ENCODE results near the gene B9D2.
A peak's percentile ranks its signal among the peaks of the same experiment; 100 is the strongest.
"Not testable (repeated sequence)": the region's sequence is repeated elsewhere in the genome, so short reads cannot be mapped to it uniquely, and the experiment has no call there.

The B9D2 gene

GRCh38 chr19:41355802-41356201, 8.1 kb downstream of the B9D2 start:
- no peak for DNase-seq

DNA sequence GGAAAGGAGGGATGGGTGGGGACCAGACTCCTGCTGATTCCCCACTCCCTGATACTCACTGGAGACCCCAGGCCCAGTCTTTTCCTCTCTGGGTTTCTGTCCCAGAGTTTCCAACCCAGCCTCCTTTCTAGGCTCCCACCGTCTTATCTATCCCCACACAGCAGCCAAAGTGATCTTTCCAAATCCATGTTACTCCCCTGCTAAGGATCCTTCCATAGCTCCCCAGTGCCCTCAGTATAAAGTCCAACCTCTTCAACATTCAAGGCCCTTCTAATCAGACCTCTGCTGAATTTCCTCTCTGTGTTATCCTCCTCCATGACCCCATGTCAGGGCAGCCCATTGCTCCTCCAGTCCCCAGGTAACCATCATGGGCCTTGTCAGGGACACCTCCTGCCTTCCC, 8.9 kb downstream of the B9D2 start:
- DNase-seq: no peak

GRCh38 chr19:41354343-41354953, 9.5 kb downstream of the B9D2 start:
- no peak for DNase-seq

DNA sequence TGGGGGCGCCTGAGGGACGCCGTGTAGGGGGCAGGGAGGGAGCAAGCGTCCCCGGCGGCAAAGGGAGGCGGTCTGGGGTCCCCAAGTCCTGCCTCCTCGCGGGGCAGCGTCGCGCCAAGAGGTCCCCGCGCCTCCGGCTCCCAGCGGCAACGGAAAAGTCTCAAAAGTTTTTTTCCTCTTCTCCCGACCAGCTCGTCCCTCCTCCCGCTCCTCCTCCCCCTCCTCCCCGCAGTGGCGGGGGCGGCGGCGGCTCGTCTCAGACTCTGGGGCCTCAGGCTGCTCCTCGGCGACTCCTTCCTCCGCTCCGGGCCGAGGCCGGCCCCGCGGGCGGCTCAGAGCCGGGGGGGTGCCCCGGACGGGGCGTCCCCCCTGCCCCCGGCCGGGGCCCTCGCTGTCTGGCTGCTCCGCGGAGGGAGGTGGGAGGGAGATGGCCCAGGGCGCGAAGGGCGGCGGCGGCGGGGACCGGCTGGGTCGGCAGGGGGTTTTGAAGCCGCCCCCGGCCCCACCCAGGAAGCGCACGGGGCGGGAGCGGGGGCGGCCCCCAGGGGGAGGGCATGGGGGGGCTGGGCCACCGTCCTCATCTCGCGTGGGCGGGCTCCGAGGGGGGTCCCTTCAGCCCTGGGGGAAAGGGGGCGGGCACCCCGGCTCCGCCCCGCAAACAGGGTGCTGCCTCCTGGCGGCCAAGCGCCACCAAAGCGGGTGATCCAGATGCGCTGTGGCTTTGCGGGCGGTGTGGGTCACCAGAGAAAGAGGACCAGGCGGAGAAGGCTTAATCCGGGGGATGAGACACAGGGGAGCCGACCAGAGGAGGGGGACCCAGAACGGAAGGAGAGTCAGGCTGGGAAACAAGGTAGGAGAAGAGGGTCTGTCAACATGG, 10.2 kb downstream of the B9D2 start, which contains the start of gene TGFB1:
TSS of gene TGFB1 (minus strand) at position 457 of the 877 bp plus-strand sequence. CDS start 878 bp downstream, outside the sequence.
- DNase-seq: peak in 46 of 56 donors; percentile 9 to 79 (median 40)

- DNase-seq: peak in 16 of 56 donors; percentile 3 to 55 (median 16)
Observed at GRCh38 chr19:41352609-41353465, 11.1 kb downstream of the B9D2 start.

- DNase-seq: no peak
Observed at GRCh38 chr19:41352279-41352608, 11.7 kb downstream of the B9D2 start.

- DNase-seq: peak in 29 of 56 donors; percentile 11 to 66 (median 31)
Observed at GRCh38 chr19:41351339-41352245, 12.4 kb downstream of the B9D2 start.

DNA sequence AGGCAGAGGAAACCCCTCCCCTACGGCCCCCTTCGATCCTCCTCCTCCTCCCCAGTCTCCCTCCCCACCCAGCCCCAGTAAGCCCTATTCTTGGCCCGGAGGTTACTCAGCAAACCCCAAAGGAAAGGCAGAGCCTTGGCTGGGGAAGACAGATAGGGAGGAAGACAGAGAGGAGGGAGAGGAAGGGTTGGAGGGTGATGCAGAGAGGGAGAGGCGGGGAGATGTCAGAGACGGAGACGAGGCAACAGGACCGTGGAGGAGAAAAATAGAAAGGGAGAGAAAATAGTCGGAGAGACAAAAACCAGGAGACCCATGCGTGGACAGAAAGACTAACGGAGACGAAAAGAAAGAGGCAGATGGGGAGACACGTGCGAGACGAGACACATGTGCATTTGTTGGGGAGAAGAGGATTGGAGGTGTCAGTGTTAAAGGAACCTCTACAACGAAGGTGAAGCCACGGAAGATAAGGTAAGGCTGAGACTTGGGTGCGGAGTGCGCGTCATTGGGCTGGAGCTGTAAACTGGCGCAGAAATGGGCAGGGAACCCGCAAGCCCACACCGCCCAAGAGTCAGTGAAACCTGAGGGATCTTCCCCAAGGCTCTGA, 13.1 kb downstream of the B9D2 start:
- no peak for DNase-seq

DNA sequence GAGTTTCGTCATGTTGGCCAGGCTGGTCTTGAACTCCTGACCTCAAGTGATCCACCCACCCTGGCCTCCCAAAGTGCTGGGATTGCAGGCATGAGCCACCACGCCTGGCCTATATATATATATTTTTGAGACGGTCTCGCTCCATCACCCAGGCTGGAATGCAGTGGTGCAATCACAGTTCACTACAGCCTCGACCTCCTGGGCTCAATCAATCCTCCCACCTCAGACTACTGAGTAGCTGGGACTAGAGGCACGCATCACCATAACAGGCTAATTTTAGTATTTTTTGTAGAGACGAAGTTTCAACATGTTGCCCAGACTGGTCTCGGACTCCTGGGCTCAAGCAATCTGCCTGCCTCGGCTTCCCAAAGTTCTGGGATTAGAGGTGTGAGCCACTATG, 17.0 kb downstream of the B9D2 start:
- DNase-seq: not testable (repeated sequence)

- no peak for DNase-seq
Observed at GRCh38 chr19:41344162-41344561, 19.8 kb downstream of the B9D2 start.

DNA sequence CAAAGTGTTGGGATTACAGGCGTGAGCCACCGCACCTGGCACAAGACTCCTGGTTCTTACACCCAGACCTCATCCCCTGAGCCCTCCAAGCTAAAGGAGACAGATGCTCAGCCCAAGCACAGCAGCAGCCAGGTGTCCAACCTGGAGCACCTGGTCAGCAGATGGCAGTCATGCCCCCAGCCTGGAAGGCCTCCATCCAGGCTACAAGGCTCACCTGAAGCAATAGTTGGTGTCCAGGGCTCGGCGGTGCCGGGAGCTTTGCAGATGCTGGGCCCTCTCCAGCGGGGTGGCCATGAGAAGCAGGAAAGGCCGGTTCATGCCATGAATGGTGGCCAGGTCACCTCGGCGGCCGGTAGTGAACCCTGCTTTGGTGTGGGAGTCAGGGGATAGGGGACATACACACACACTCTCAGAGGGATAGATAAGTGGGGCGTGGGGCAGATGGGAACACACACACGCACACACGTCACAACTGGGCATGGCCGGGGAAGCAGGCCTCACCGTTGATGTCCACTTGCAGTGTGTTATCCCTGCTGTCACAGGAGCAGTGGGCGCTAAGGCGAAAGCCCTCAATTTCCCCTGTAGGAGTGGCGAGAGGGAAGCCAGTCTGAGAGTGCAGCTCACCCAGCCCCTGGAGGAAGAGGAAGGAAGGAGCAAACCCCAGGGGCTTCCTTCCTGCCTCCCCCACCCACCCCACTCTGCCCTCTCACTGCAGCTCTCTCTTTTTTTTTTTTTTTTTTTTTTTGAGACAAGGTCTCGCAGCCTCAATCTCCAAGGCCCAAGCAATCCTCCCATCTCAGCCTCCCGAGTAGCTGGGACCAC, 22.1 kb downstream of the B9D2 start:
- no peak for DNase-seq

DNA sequence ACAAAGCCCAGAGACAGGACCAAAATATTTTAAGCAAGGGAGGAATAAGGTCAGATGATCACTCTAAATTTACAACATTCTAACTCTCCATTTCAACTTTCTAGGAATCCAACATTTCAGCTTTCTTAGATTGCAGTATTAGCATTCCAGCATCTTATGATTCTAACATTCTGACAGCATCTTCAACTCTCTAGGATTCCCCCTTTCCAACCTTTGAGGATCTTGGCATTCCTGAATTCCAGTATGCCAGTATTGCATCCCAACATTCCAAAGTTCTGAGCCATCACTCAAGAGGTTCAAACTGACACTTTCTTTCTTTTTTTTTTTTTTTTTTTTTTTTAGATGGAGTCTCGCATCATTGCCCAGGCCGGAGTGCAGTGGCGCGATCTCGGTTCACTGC, 24.0 kb downstream of the B9D2 start:
- DNase-seq: no peak

DNA sequence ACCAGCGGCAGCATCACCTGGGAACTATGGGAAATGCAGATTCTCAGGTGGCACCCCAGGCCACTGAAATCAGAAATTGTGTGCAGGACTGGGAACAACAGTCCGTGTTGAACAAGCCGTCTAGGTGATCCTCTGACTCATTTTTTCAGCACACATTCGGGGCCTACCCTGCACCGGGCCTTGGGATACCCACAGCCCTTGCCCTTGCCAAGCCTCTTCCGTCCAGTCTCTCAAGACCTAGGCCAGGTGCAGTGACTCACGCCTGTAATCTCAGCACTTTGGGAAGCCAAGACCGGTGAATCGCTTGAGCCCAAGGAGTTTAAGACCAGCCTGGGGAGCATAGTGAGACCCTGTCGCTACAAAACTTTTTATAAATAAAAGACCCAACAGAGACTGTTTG, 28.5 kb downstream of the B9D2 start:
- no peak for DNase-seq

DNA sequence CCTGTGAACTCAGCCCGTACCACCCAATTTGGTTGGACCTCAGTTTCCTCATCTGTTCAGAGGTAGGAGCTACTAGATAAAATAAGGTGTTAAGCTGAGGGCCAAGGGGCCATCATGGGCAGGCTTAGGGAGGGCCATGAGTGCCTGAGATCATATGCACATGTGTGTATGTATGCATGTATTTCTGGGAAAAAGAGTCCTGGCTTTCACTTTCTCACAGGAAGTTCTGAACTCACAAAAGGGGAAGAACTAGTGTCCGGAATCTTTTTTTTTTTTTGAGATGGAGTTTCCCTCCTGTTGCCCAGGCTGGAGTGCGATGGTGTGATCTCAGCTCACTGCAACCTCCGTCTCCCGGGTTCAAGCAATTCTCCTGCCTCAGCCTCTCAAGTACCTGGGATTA, 29.2 kb downstream of the B9D2 start:
- no peak for DNase-seq

DNA sequence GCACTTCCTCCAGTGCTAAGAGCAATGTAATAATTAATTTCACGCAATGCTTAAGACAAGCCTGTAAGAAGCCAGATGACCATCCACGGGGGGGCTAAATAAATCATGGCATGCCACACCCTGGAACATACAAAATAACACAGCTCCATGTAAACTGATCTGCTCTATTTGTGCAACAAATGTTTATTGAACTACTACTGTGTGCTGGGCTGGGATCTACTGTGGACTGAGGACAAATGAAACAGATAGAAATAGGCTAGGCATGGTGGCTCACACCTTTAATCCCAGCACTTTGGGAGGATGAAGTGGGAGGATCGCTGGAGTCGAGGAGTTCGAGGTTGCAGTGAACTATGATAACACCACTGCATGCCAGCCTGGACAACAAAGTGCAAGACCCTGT, 31.5 kb downstream of the B9D2 start:
- DNase-seq: no peak

DNA sequence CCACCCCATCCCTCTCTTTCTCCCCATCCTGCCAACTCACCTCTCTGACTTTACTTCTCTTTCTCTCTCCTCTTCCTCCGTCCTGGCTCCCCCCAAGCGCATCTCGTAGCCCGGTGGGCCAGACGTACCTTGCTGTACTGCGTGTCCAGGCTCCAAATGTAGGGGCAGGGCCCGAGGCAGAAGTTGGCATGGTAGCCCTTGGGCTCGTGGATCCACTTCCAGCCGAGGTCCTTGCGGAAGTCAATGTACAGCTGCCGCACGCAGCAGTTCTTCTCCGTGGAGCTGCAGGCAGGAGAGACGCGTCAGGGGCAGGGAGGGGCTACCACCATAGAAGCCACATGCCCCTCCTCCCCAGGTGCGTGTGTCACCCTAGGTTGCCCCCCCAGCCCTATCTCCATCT, 31.9 kb downstream of the B9D2 start:
- DNase-seq: no peak

GRCh38 chr19:41330946-41331678, 32.8 kb downstream of the B9D2 start:
- DNase-seq: peak in 1 of 56 donors; percentile 23

GRCh38 chr19:41330481-41330880, 33.5 kb downstream of the B9D2 start:
- no peak for DNase-seq

GRCh38 chr19:41328842-41329225, 35.1 kb downstream of the B9D2 start:
- peak in 7 of 56 donors; percentile 15 to 36 (median 17) for DNase-seq

Data from nucleus accumbens (tissue), 56 donors.